Ecto neural progenitor cell (in vitro differentiated cells): ENCODE results near the gene B4GALT2.
A peak's percentile ranks its signal among the peaks of the same experiment; 100 is the strongest.

Experiments
- DNase-seq: peaks from one replicate; pipeline ENCODE4 v3.0.0-alpha.2; 2018; ENCODE audit warnings: low spot score

Gene B4GALT2

DNA sequence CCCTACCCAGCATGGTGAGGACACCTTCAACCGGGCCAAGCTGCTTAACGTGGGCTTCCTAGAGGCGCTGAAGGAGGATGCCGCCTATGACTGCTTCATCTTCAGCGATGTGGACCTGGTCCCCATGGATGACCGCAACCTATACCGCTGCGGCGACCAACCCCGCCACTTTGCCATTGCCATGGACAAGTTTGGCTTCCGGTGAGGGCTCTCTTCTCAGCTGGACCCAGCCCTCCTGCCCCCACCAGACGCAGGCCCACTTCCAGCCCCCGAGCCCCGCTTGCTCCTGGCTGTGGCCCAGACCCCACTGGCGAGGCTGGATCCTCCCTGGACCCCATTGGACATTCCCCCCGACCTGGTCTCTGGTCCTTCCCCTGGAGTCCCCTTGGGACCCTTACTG is 5.8 kb downstream of the B4GALT2 start:
- no peak for DNase-seq

DNA sequence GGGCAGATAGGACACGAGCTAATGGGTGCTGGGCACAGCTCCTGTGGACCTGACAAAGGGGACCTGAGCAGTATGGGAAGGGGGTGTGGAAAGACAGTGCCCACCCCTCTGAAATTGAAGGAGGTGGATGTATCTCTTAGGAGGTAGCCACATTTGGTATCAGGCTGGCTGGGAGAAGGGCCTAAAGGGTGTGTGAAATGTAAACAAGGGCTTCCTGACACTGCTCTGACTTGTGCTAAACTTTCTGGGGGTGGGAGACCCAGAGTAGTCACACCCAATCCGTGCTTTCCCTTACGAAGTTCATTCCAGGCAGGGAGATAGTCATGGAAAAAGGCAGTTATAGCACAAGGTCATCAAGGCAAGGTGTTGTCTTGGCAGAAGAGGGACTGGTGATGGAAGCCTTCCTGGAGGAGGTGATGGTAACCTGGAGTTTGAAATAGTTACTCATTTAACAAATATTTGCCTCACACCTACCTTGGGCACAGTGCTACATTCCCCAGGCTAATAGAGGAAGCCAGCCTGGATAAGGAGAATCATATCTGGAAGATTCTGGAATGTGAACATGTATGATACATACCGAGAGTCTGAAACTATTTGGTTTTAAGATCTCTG is 7.1 kb downstream of the B4GALT2 start:
- no peak for DNase-seq

DNA sequence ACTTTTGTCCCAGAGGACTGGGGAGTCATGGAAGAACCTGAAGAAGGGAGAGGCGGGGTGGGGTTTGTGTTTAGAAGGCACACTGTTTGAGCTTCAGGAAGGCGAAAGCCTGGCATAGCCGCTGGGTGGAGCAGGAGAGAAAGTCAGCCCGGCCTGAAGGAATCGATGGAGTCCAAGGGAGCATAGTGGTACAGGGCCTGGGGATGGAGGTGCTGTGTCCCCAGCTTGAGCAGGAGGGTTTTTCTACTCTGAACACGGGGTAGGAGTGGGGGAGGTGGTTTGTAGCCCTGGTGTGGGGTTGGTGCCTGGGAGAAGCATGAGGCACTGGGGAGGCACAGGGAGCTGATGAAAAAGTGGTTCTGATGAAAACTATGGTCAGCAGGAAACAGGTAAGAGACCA is 7.7 kb downstream of the B4GALT2 start:
- DNase-seq = no peak

DNA sequence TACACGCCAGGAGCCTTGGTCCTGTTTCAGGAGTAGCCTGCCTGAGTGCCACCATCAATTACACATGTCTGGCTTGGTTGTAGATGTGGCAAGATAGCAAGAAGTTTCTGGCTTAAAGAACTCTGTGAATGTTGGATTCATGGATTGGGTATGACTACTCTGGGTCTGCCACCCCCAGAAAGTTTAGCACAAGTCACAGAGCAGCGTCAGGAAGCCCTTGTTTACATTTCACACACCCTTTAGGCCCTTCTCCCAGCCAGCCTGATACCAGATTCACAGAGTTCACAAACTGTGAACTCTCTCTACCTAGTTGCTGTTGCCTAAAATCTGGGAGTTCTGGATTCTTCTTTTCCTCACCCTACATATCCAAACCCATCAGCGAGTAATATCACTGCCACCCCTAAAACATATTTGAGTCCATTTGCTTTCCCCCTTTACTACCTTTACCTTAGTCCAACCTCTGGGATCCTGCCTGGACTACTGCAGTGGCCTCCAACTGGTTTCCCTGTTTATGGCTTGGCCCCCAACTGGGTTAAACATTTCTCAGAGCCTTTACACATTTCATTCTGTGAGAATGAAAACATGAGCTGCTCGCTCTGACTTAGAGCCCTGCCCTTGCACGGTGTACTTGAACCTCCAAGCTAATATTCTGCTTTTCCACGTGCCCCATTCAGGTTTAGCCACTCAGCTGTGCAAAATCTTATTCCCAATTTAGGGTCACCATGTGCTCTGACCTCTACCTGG is 8.3 kb downstream of the B4GALT2 start:
- no peak for DNase-seq

DNA sequence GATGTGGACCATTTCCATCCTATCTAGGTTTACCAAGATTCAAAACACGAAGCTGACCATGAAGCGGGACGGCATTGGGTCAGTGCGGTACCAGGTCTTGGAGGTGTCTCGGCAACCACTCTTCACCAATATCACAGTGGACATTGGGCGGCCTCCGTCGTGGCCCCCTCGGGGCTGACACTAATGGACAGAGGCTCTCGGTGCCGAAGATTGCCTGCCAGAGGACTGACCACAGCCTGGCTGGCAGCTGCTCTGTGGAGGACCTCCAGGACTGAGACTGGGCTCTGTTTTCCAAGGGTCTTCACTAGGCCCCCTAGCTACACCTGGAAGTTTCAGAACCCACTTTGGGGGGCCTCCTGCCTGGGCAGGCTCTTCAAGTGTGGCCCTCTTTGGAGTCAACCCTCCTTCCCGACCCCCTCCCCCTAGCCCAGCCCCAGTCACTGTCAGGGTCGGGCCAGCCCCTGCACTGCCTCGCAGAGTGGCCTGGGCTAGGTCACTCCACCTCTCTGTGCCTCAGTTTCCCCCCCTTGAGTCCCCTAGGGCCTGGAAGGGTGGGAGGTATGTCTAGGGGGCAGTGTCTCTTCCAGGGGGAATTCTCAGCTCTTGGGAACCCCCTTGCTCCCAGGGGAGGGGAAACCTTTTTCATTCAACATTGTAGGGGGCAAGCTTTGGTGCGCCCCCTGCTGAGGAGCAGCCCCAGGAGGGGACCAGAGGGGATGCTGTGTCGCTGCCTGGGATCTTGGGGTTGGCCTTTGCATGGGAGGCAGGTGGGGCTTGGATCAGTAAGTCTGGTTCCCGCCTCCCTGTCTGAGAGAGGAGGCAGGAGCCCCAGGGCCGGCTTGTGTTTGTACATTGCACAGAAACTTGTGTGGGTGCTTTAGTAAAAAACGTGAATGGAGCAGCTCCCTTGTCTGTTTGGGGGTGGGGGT is 11.5 kb downstream of the B4GALT2 start:
- DNase-seq = no peak

DNA sequence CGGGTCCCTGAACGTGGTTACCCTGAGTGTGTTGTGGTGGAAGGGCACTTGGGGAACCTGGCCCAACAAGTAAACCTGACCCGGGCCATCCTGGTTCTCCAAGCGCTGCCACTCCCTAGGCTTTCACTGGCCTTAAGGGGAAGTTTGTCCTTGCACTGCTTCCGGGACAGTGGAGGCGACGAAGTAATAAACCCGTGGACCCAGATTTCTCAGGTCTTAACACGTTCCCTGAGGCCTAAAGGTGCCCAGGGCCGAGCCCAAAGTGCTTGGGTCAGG is 12.1 kb downstream of the B4GALT2 start:
- DNase-seq = no peak

DNA sequence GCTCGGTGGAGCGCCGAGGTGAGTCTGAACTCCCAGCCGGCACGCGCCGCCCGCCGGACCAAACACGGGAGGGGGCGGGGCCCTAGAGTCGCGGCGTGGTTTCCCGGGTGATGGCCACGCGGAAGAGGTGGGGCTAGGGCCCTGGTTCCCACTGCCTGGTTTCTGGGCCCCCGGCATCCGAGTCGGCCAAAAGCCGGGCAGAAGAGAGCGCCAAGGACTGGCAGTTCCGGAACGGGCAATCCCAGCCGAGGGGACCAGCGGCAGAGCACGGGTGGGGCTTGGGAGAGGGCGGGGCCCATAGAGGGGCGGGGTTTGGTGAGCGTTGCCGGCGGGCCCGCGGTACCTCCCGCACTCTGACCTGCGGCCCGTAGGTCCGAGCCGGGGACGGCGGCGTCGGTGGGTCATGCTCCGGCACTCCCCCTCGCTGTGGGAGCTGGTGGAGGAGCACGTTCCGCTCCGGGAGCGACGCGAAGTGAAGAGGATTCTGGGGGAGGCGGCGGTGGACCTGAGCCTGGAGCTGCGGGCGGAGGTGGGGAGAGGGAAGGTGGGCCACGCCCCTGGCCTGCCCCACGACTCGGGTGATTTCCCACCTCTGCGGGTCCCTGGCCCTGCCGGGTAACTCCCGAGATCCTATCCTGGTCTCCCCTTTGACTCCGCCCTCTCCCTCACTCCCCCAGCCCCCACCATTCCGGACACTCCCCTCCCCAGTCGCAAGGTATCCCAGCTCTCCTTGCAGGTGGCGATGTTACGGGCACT is 12.6 kb downstream of the B4GALT2 start, which contains the start of gene CCDC24:
CCDC24 (plus strand) TSS at position 124 of the 756 bp plus-strand sequence; CDS start at position 404, 280 bp downstream.
- peak; percentile 82 for DNase-seq

DNA sequence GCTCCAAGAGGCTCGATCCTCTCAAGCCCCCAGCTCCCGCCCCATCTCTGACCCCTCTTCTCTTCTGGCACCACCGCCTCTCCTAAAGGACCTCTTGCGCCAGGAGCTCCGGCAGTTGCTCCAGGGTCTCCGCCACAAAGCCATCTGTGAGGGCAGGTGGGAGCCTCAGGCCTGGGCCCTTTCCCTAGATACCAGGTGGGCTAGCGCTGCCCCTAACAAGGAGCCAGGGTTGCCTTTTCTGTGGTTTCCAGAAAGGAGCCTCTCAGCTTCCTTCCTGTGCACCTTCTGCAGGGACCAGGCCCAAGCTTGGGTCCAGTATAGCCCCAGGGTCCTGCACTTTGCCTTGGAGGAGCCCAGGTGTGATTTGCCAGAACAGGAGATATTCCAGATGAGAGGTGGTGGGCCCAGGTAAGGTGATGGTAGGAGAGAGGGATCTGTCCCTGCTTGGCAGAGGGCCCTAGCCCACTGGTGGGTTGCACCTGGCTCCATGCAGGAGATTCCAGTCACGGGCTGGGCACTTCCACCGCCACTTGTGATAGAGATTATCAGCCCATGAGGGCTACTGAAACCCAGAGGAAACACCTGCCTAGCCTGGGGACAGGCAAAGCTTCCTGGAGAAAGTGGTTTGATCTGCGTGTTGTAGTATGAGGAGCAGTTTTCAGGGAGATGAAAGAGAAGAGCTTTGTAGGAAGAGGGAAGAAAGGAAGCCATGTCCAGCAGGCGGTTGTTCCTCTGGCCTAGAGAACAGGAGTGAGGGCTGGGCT is 13.4 kb downstream of the B4GALT2 start:
- no peak for DNase-seq

DNA sequence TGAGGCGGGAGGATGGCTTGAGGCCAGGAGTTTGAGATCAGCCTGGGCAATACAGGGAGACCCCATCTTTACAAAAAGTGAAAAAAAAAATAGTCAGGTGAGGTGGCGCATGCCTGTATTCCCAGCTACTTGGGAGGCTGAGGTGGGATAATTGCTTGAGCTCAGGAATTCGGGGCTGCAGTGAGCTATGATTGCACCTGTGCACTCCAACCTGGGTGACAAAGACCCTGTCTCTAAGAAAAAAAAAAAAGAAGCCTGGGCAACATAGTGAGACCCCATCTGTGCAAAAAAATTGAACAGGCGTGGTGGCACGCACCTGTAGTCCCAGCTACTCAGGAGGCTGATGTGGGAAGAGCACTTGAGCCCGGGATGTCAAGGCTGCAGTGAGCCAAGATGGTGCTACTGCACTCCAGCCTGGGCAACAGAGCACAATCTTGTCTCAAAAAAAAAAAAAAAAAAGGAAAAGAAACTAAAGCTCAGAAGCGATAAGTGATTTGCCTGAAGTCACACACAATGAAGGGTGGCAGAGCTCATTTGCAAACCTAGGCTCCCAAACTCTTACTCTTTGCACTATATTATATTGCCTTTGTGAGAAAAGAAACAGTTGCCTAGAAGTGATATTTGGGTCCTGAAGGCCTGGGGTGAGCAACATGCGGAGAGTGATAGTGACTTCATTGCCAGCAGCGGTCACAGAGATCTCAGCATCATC is 14.3 kb downstream of the B4GALT2 start:
- no peak for DNase-seq

DNA sequence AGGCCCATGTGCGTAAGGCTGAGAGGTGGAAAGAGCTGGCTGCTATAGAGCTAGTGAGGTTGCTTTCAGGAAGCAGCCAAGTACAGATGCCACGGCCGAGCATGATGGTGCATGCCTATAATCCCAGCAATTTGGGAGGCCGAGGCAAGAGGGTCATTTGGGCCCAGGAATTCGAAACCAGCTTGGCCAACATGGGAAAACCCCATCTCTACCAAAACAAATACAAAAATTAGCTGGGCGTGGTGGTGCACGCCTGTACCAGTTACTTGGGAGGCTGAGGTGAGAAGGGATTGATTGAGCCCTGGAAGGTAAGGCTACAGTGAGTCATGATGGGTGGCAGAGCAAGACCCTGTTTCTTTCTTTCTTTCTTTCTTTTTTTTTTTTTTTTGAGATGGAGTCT is 15.1 kb downstream of the B4GALT2 start:
- no peak for DNase-seq

DNA sequence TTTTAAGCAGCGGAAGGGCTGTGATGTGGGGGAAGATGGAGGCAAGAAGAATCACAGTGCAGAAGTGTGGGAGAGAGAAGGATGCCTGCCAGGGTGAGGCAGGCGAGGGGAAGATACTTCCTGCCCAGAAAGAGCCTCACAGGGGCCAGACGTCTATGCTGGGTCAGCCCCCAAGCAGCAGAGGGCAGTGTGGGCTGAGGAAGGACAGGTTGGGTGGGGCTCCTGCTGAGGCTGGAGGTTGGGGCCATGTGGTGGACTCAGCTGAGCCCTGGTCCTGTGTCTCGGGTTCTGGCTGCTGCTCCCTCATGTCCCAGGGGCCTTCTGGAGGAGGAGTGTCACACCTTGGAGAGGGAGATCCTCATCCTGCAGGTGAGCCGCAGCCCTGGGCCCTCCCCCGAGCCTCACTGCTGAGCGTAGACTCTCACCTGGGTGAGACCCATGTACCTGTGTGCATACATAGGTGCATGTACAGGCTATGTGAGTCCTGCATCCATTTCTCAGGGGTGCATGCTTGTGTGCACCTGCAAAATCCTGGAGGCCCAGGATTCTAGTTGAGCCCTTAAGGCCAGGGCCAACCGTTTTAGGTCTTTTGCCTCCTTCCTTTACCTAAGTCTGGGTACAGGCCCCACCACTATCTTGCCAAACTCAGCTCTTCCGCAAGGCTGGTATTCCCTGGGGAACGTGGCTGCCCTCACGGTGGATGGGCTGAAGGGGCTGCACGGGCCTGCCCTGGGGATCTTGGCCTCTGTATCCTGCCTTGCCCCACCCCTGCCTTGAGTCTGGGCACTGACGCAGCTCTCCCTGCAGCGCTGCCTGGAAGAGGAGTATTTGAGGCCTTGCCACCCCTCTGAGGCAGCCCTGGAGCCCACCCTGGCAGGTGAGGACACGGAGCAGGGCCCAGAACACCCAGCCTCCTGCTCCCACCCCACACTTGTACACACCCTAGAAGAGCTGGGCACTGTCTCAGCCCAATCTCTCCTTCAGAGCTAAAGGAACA is 16.1 kb downstream of the B4GALT2 start:
- DNase-seq = no peak

DNA sequence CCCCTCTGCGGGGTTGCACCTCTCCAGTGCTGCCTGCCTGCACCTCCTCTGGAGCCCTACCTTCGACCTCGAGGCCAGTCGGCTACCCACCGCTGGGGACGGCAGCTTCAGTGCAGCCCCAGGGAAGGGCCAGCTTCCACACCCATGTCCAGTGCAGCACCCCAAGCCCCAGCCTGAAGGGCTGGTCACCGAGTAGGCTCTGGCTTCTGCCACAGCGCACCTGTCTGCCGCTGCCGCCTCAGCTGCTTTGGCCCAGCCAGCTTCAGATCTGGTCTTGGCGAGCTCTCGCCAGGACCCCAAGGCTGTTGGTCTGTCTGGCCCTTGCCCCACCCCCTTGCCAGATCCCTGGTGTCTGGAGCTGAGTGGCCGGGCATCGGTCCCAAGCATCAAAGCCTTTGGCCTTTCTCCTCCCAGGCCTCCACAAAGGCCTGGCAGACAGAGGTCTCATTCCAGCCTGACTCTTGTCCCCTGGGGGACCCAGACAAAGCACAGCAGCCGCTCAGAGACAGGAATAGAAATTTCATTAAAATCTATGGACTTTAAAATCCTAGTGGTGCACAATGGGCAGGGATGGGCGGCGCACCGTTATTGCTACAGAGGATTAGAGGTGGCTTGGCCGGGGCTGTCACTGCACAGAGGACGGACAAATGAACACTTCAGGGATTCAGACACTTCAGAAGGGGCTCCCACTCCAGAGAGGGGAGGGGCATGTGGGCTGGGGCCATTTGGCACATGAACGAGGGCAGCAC is 17.1 kb downstream of the B4GALT2 start:
- DNase-seq = no peak

DNA sequence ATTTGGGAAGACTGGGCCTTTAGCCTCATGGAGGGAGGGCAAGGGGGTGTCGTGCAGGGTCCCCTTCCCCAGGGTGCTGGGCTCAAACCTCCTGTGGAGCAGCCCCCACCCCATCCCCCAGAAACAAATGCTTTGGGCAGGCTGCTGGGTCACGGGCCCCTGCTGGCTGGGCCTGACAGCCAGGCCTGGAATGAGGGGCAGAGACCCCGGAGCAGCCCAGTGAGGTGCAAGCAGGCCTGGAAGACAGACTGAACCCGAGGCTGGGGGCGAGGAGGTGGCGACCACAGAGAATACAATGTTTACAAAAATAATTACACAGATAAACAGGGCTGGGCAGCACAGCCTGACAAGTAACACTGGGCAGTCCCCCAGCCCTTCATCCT is 17.7 kb downstream of the B4GALT2 start:
- no peak for DNase-seq

DNA sequence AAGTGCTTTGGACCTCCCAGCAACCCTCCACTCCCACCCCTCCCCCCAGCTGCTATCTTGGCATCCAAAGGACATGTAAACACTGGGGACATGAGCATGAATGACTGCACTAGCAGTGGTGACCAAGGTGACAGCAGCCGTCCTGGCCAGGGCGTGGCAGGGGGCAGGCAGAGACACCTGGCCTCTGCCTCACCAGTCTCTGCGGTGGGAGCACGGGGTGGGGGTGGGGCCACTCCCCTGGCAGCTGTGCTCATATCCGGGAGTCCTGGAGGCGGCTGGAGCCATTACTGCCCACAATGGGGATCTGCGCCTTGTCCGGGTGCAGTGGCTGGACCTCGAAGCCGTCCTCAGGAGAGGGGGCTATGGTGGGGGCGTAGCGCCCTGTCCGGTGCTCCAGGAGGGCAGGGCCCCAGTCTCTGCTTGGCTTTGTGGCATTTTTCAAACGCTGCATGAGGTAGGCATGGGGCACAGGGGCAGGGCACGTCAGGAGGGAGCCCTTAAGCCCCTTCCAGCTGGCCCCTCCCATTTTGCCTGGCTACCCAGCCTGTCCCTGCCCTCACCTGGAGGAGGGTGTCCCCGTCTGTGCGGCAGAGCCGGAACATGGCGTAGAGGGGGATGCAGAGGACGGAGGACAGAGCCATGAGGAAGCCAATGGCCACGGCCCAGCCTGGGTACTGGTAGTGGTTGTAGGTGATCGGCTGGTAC is 18.4 kb downstream of the B4GALT2 start:
- DNase-seq = no peak

DNA sequence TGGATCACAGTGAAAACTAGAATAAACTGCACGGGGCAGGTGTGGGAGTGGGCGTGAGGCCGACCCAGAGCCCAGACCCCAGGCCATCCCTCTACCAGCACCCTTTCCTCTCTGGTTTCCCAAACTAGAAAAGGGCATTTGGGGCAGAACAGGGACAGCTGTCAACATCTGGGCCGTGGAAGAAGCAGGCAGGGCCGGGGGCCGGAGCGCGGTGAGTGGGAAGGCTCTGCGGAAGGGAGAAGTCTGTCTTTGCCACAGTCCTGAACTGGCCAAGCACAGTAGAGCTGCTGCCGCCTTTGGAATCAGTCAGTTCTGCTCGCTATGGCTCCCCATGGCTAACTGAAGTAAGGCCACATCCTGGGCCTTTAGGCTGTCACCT is 19.0 kb downstream of the B4GALT2 start:
- DNase-seq = no peak

DNA sequence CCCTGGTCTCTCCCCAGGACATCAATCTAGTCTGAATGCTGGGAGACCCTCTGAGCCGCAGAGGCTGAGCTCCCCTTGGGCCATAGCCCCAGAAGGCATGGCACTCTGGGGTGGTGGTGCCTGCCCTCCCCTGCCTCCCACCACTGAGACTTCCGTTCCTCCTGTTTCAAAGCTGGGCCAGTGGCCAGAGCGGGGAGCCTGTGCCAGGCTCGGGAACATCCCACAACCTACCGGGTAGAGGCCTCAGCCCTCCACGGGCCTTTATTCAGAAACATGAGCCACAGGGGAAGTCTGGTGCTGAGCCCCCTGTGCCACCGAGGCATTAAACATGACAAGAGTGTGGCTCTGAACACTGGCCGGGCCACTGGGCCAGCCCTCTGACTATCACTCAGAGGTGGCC is 20.4 kb downstream of the B4GALT2 start:
- no peak for DNase-seq

DNA sequence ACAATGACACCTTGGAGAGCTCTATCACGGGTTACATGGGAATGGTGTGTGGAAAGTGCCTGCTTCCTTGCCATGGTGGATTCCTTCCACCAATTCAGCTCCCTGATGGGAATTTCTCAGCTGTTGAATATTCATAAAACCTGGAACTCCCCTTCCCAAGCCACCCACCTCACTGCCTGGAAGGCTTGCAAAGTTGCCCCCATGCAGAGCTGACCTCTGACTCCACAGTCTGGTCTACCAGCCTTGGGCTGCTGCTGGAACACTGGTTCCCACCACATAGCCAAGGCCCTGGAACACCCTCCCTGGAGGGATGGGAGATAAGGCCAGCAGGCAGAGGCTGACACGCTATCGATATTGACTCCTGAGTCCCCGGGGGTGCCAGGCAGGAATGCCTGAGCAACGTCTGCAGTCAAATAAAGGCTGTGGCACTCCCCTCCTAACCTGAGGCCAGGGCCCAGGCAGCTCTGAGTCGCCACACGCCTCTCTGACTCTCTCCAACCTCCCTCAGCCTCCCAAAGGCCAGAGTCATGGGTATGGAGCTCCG is 21.2 kb downstream of the B4GALT2 start:
- DNase-seq = no peak

DNA sequence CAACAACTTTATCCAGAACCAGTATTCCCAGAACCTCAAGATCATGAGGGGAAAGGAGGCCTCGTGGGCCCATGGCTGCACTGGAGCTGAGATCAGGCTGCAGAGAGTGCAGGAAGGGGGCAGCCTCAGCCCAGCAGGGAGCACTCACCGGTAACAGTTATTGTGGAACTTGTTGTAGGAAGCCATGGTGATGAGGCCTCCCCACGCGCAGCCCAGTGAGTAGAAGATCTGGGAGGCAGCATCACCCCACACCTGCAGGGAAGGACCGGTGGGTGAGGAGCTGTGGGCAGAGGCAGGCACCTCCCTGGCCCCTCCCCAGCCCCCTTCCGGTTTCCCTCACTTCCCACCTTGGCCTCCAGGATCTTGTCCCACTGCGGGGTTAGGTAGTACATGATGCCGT is 23.2 kb downstream of the B4GALT2 start:
- no peak for DNase-seq
